Osteocyte (in vitro differentiated cells): Measurements from ENCODE around the gene MUC2. TPM values are rescaled to one million over a fixed set of nuclear protein-coding genes. Genes with fewer than 3 reads are reported as not detected.

Experiments
- DNase-seq: peaks from one replicate; pipeline ENCODE4 v3.0.0; 2021; ENCODE audit warnings: mixed read lengths; ENCODE audit not compliant: unreplicated experiment; ENCODE audit errors: extremely low spot score
- H3K27ac Mint-ChIP-seq: one replicate; pipeline ENCODE4 v1.8.0; 2021; ENCODE audit warnings: mild to moderate bottlenecking, mixed read lengths; ENCODE audit not compliant: unreplicated experiment
- H3K27me3 Mint-ChIP-seq: one replicate; pipeline ENCODE4 v1.8.0; 2021; ENCODE audit warnings: mixed read lengths; ENCODE audit not compliant: unreplicated experiment
- H3K36me3 Mint-ChIP-seq: one replicate; pipeline ENCODE4 v1.8.0; 2021; ENCODE audit warnings: mixed read lengths; ENCODE audit not compliant: unreplicated experiment
- H3K4me1 Mint-ChIP-seq: one replicate; pipeline ENCODE4 v1.8.0; 2021; ENCODE audit warnings: mixed read lengths; ENCODE audit not compliant: unreplicated experiment
- H3K4me3 Mint-ChIP-seq: one replicate; pipeline ENCODE4 v1.8.0; 2021; ENCODE audit warnings: mild to moderate bottlenecking, moderate library complexity, mixed read lengths; ENCODE audit not compliant: unreplicated experiment
- H3K9me3 Mint-ChIP-seq: one replicate; pipeline ENCODE4 v1.8.0; 2021; ENCODE audit warnings: mixed read lengths; ENCODE audit not compliant: unreplicated experiment
- total RNA-seq: library from RNA; stranded (reverse); gene quantifications from 2 replicates; pipeline ENCODE4 v1.2.1, GENCODE V29; 2021
- TF ChIP-seq, protein P1 (sequence below): fragments of 200-600 bp; sonication (generic); IDR thresholded peaks from 2 replicates; pipeline ENCODE4 v1.5.0; 2021; ENCODE audit warnings: antibody characterized with exemption, mild to moderate bottlenecking, moderate library complexity

The MUC2 gene
- total RNA-seq, 1 donor from 2014 or later: not detected

DNA sequence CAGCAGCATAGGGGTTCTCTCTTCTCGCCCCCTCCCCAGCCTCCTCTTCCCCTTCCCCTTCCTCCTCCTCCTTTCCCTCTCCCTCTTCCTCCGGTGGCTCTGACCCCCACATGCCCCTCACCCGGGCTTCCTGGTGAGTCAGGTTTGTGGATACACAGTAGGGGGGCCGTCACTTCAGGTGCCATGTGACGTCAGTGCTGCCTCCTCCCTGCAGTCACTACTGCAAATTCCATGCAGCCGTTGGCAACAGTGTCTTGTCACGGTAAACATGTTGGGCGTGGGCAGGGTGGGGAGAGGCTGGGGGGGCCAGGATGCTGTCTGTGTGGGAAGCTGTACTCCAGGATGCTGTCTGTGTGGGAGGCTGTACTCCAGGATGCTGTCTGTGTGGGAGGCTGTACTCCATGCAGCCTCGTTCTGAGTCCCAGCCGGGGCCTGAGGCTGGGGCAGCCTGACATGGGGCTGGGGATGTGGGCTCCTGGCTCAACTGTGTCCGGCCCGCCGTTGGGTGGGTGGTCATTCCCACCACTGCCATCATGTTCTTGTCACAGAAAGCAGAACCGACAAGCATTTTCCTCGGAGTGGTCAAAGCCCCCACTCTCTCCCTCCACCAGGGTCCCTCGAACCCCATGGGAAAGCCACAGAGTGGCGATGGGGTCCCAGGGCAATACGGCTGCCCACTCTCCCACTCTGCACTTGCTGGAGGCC lies 2.4 kb upstream of the MUC2 start:
- Mint-ChIP-seq H3K27ac (no peak overlapping the region), H3K4me1 (peaks cover 2% of the 10 kb centered on the region), H3K9me3 (no peaks in the 10 kb centered on the region), H3K27me3 (peaks cover 13% of the 10 kb centered on the region), H3K36me3 (no peaks in the 10 kb centered on the region), H3K4me3 (no peak overlapping the region)
- no peak for DNase-seq
- TF ChIP-seq, protein P1, sequence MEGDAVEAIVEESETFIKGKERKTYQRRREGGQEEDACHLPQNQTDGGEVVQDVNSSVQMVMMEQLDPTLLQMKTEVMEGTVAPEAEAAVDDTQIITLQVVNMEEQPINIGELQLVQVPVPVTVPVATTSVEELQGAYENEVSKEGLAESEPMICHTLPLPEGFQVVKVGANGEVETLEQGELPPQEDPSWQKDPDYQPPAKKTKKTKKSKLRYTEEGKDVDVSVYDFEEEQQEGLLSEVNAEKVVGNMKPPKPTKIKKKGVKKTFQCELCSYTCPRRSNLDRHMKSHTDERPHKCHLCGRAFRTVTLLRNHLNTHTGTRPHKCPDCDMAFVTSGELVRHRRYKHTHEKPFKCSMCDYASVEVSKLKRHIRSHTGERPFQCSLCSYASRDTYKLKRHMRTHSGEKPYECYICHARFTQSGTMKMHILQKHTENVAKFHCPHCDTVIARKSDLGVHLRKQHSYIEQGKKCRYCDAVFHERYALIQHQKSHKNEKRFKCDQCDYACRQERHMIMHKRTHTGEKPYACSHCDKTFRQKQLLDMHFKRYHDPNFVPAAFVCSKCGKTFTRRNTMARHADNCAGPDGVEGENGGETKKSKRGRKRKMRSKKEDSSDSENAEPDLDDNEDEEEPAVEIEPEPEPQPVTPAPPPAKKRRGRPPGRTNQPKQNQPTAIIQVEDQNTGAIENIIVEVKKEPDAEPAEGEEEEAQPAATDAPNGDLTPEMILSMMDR: no peak

DNA sequence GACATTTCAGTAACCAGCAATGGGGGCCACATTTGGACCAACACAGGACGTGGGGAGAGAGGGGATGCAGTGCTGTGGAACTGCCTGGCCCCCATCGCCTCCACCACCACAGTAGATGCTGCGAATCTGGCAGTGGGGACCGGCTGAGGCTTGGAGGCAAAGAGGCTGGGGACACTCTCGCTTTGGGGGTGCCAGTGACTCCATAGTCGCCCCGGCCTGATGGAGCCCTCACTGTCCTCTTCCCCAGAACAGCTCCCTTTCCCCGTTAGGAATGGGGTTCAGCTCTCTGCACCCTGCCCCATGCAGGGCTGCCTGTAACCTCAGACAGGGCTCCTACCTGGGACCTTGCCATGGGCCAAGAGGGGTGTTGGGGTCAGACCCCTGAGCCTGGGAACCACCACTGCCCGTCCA lies 1.8 kb upstream of the MUC2 start:
- Mint-ChIP-seq H3K4me3 (no peak overlapping the region), H3K27me3 (peaks cover 9% of the 10 kb centered on the region), H3K27ac (no peak overlapping the region), H3K36me3 (no peaks in the 10 kb centered on the region), H3K9me3 (no peaks in the 10 kb centered on the region), H3K4me1 (peaks cover 2% of the 10 kb centered on the region)
- DNase-seq: no peak
- TF ChIP-seq, protein P1: no peak

DNA sequence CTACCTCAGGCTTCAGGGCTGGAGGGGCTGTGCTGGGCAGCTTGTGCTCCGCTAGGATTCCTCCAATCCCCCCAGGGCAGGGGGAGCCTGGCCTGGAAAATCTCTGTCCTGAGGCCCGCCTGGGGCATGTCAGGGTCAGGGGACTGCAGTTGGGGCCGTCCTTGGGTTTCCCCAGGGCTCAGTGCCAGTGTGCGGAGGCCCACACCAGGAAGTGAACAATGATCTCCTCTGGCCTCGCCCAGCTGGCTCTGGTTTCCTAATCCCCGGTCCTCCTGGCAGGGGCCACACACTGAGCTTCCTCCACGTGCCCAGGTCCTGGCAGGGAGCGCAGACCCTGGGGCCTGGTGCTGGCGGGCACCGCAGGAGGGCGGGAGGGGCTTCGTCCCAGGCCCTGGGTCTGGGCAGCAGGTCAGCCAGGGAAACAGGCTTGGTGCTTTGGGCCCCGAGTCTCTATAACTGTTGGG lies 1.4 kb upstream of the MUC2 start:
- H3K4me1 Mint-ChIP-seq: peaks cover 2% of the 10 kb centered on the region
- DNase-seq: no peak
- H3K36me3 Mint-ChIP-seq: no peaks in the 10 kb centered on the region
- TF ChIP-seq, protein P1: no peak
- H3K27me3 Mint-ChIP-seq: peaks cover 6% of the 10 kb centered on the region
- no peaks in the 10 kb centered on the region for H3K9me3 Mint-ChIP-seq
- no peak overlapping the region for H3K4me3 Mint-ChIP-seq
- no peak overlapping the region for H3K27ac Mint-ChIP-seq

DNA sequence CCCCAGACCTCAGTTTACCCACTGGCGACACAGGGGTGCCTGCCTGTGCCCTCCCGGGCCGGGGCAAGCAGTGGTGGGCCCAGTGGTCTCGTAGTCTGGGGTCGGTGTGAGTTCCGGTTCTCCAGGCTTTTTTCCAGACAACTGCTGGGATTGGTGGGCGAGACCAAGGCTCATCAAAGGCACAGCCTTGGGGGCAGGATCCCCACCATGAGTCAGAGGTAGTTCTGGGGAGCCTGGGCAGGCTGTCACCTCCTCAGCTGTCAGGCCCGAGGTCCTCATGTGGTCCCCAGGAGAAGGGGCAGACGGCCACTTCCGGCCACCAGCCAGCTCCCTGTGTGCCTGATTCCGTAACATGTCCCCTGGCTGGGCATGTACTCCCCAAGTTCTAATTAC lies 827 bp upstream of the MUC2 start:
- no peaks in the 10 kb centered on the region for H3K36me3 Mint-ChIP-seq
- no peaks in the 10 kb centered on the region for H3K9me3 Mint-ChIP-seq
- TF ChIP-seq, protein P1: no peak
- peaks cover 3% of the 10 kb centered on the region for H3K27me3 Mint-ChIP-seq
- H3K27ac Mint-ChIP-seq: no peak overlapping the region
- peaks cover 2% of the 10 kb centered on the region for H3K4me1 Mint-ChIP-seq
- no peak overlapping the region for H3K4me3 Mint-ChIP-seq
- no peak for DNase-seq

DNA sequence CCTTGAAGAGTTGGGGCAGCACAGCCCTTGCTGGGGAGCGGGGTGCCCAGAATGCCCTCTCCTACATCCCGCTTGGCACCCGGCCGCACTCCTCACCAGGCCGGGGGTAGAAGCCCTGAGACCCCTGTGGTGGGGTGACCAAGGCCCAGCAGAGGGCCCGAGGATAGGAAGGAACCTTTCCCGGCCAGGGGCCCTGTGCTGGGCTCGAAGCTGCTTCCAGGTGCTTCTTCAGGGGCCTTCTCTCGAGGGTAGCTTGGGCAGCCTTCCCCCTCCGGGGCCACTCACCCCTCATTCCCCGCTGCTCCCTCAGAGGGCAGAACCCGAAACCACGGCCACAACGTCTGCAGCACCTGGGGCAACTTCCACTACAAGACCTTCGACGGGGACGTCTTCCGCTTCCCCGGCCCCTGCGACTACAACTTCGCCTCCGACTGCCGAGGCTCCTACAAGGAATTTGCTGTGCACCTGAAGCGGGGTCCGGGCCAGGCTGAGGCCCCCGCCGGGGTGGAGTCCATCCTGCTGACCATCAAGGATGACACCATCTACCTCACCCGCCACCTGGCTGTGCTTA lies 752 bp downstream of the MUC2 start:
- no peak overlapping the region for H3K4me3 Mint-ChIP-seq
- no peaks in the 10 kb centered on the region for H3K9me3 Mint-ChIP-seq
- TF ChIP-seq, protein P1: no peak
- DNase-seq: no peak
- no peaks in the 10 kb centered on the region for H3K27me3 Mint-ChIP-seq
- H3K36me3 Mint-ChIP-seq: no peaks in the 10 kb centered on the region
- H3K4me1 Mint-ChIP-seq: peaks cover 2% of the 10 kb centered on the region
- no peak overlapping the region for H3K27ac Mint-ChIP-seq
